Loucy (cell line): Measurements from ENCODE around the gene PGAM4.

Source experiments
- CTCF ChIP-seq: fragments of 200-600 bp; sonication (generic); conservative IDR thresholded peaks from 2 replicates; pipeline ENCODE4 v1.5.1; 2014; ENCODE audit warnings: mild to moderate bottlenecking, antibody characterized with exemption, low read length
- EZH2phosphoT487 ChIP-seq: fragments of 200-600 bp; IDR thresholded peaks from 2 replicates; pipeline ENCODE4 v1.6.1; 2018; ENCODE audit warnings: antibody characterized with exemption, mild to moderate bottlenecking, moderate library complexity, borderline replicate concordance

GRCh38 chrX:77977095-77977494 is 7.7 kb upstream of the PGAM4 start:
- TF ChIP-seq CTCF (no peak), EZH2phosphoT487 (no peak)
